ENCODE data around the gene SFN. TPM values are rescaled to one million over a fixed set of nuclear protein-coding genes. Genes with fewer than 3 reads are reported as not detected.
A peak's percentile ranks its signal among the peaks of the same experiment; 100 is the strongest.

The SFN gene
- polyA plus RNA-seq, 1 donor from 2014 or later: not detected

GRCh38 chr1:26852701-26853100 is 10.2 kb upstream of the SFN start:
- Mint-ChIP-seq H3K9me3 (no peaks in the 10 kb centered on the region), H3K4me1 (peaks cover 0 to 3% (median 2%) of the 10 kb centered on the region in 3 donors), H3K36me3 (peaks cover 7% of the 10 kb centered on the region), H3K4me3 (no peak overlapping the region), H3K27ac (no peak overlapping the region), H3K27me3 (no peaks in the 10 kb centered on the region)

- H3K27me3 Mint-ChIP-seq: no peaks in the 10 kb centered on the region
- peaks cover 7% of the 10 kb centered on the region for H3K36me3 Mint-ChIP-seq
- peaks cover 0 to 3% (median 2%) of the 10 kb centered on the region in 3 donors for H3K4me1 Mint-ChIP-seq
- H3K27ac Mint-ChIP-seq: no peak overlapping the region
- H3K9me3 Mint-ChIP-seq: no peaks in the 10 kb centered on the region
- no peak overlapping the region for H3K4me3 Mint-ChIP-seq
These were observed 9.8 kb upstream of the SFN start for GRCh38 chr1:26853156-26853555.

- Mint-ChIP-seq H3K27me3 (no peaks in the 10 kb centered on the region), H3K27ac (no peak overlapping the region), H3K9me3 (no peaks in the 10 kb centered on the region), H3K4me3 (no peak overlapping the region), H3K4me1 (peaks cover 0 to 3% (median 2%) of the 10 kb centered on the region in 3 donors), H3K36me3 (peaks cover 6% of the 10 kb centered on the region)
These were observed 9.3 kb upstream of the SFN start for GRCh38 chr1:26853600-26853999.

- Mint-ChIP-seq H3K27me3 (no peaks in the 10 kb centered on the region), H3K4me1 (peaks cover 0 to 3% (median 2%) of the 10 kb centered on the region in 3 donors), H3K4me3 (no peak overlapping the region), H3K9me3 (no peaks in the 10 kb centered on the region), H3K27ac (no peak overlapping the region), H3K36me3 (peaks cover 6% of the 10 kb centered on the region)
These were observed 8.0 kb upstream of the SFN start for GRCh38 chr1:26854906-26855305.

GRCh38 chr1:26855636-26856035 is 7.3 kb upstream of the SFN start:
- Mint-ChIP-seq H3K27me3 (no peaks in the 10 kb centered on the region), H3K36me3 (peaks cover 7% of the 10 kb centered on the region), H3K4me1 (peaks cover 0 to 3% (median 2%) of the 10 kb centered on the region in 3 donors), H3K4me3 (no peak overlapping the region), H3K9me3 (no peaks in the 10 kb centered on the region), H3K27ac (no peak overlapping the region)

- Mint-ChIP-seq H3K4me3 (peak overlapping the region in 1 of 4 donors; percentile 44), H3K36me3 (peaks cover 7% of the 10 kb centered on the region), H3K27me3 (no peaks in the 10 kb centered on the region), H3K4me1 (peaks cover 0 to 3% (median 2%) of the 10 kb centered on the region in 3 donors), H3K9me3 (no peaks in the 10 kb centered on the region), H3K27ac (no peak overlapping the region)
These were observed 6.8 kb upstream of the SFN start for GRCh38 chr1:26856181-26856580.

- no peaks in the 10 kb centered on the region for H3K9me3 Mint-ChIP-seq
- peaks cover 7% of the 10 kb centered on the region for H3K36me3 Mint-ChIP-seq
- peaks cover 0 to 3% (median under 1%) of the 10 kb centered on the region in 3 donors for H3K4me1 Mint-ChIP-seq
- H3K4me3 Mint-ChIP-seq: no peak overlapping the region
- no peaks in the 10 kb centered on the region for H3K27me3 Mint-ChIP-seq
- H3K27ac Mint-ChIP-seq: no peak overlapping the region
These were observed 6.1 kb upstream of the SFN start for GRCh38 chr1:26856604-26857469.

- Mint-ChIP-seq H3K27ac (no peak overlapping the region), H3K36me3 (peaks cover 7% of the 10 kb centered on the region), H3K27me3 (no peaks in the 10 kb centered on the region), H3K4me3 (no peak overlapping the region), H3K4me1 (peaks cover 0 to 7% (median 0%) of the 10 kb centered on the region in 3 donors), H3K9me3 (no peaks in the 10 kb centered on the region)
These were observed 5.4 kb upstream of the SFN start for GRCh38 chr1:26857473-26858060.

GRCh38 chr1:26858160-26858559 is 4.8 kb upstream of the SFN start:
- no peaks in the 10 kb centered on the region for H3K27me3 Mint-ChIP-seq
- H3K27ac Mint-ChIP-seq: no peak overlapping the region
- peaks cover 7% of the 10 kb centered on the region for H3K36me3 Mint-ChIP-seq
- no peak overlapping the region for H3K4me3 Mint-ChIP-seq
- H3K4me1 Mint-ChIP-seq: peaks cover 0 to 8% (median under 1%) of the 10 kb centered on the region in 3 donors
- H3K9me3 Mint-ChIP-seq: no peaks in the 10 kb centered on the region

GRCh38 chr1:26858891-26859640 is 3.9 kb upstream of the SFN start:
- H3K9me3 Mint-ChIP-seq: no peaks in the 10 kb centered on the region
- H3K27me3 Mint-ChIP-seq: peaks cover under 1% of the 10 kb centered on the region
- H3K36me3 Mint-ChIP-seq: peaks cover 7% of the 10 kb centered on the region
- no peak overlapping the region for H3K27ac Mint-ChIP-seq
- H3K4me1 Mint-ChIP-seq: peaks cover under 1 to 8% (median 6%) of the 10 kb centered on the region in 3 donors
- H3K4me3 Mint-ChIP-seq: no peak overlapping the region

GRCh38 chr1:26861286-26861701 is 1.7 kb upstream of the SFN start:
- Mint-ChIP-seq H3K9me3 (no peaks in the 10 kb centered on the region), H3K4me3 (peak overlapping the region in 1 of 4 donors; percentile 40), H3K27me3 (peaks cover 1% of the 10 kb centered on the region), H3K36me3 (peaks cover 1% of the 10 kb centered on the region), H3K4me1 (peaks cover 10 to 13% (median 11%) of the 10 kb centered on the region in 3 donors), H3K27ac (peak overlapping the region in 1 of 3 donors; percentile 32)

GRCh38 chr1:26861889-26862378 is 1.0 kb upstream of the SFN start:
- Mint-ChIP-seq H3K27me3 (peaks cover 1% of the 10 kb centered on the region), H3K27ac (no peak overlapping the region), H3K36me3 (peaks cover 1% of the 10 kb centered on the region), H3K9me3 (no peaks in the 10 kb centered on the region), H3K4me1 (peaks cover 10 to 13% (median 11%) of the 10 kb centered on the region in 3 donors), H3K4me3 (peak overlapping the region in 2 of 4 donors; percentile 68 to 86)

- Mint-ChIP-seq H3K9me3 (no peaks in the 10 kb centered on the region), H3K27ac (peak overlapping the region in 2 of 3 donors; percentile 56 to 79), H3K27me3 (peaks cover 1% of the 10 kb centered on the region), H3K4me3 (peak overlapping the region; percentile 86 to 97 (median 96)), H3K36me3 (peaks cover 1% of the 10 kb centered on the region), H3K4me1 (peaks cover 10 to 13% (median 11%) of the 10 kb centered on the region in 3 donors)
These were observed 732 bp downstream of the SFN start for GRCh38 chr1:26863685-26864077.

- Mint-ChIP-seq H3K4me3 (peak overlapping the region; percentile 86 to 97 (median 96)), H3K4me1 (peaks cover 10 to 13% (median 11%) of the 10 kb centered on the region in 3 donors), H3K9me3 (no peaks in the 10 kb centered on the region), H3K36me3 (peaks cover 1% of the 10 kb centered on the region), H3K27ac (peak overlapping the region; percentile 79 to 97 (median 93)), H3K27me3 (peaks cover 1% of the 10 kb centered on the region)
These were observed 1.9 kb downstream of the SFN start for GRCh38 chr1:26864610-26865480.
